ENCODE data around the gene B3GAT1.

GRCh38 chr11:134405841-134406240, 6.2 kb downstream of the B3GAT1 start:
- no peak for TF ChIP-seq SP1 (IDR thresholded peaks at IDR 0.05)
- no peak for TF ChIP-seq SUZ12 (IDR thresholded peaks at IDR 0.05)
- no peak for TF ChIP-seq FOXK2 (IDR thresholded peaks at IDR 0.05)
- no peak for TF ChIP-seq ELF4 (IDR thresholded peaks at IDR 0.05)
- TF ChIP-seq FOXM1 (IDR thresholded peaks at IDR 0.05; ENCODE audit: borderline replicate concordance), result no peak
- TF ChIP-seq HDGF (IDR thresholded peaks at IDR 0.05; ENCODE audit: borderline replicate concordance), result no peak
- no peak for TF ChIP-seq BHLHE40 (IDR thresholded peaks at IDR 0.05; ENCODE audit: borderline replicate concordance)

Data from HEK293T (cell line).